Cardiac septum (tissue), 1 donor: ENCODE data around the gene STK10. TPM values are rescaled to one million over a fixed set of nuclear protein-coding genes. Genes with fewer than 3 reads are reported as not detected.
A peak's percentile ranks its signal among the peaks of the same experiment; 100 is the strongest.

Experiments
- DNase-seq: peaks from one replicate; pipeline ENCODE4 v3.0.0-alpha.2; 2020; ENCODE audit warnings: low spot score
- intact Hi-C: fragments of 100-400 bp; cut with DNase I; formaldehyde crosslinking; loops from one replicate; pipeline ENCODE4 v1.14.0; 2022
- total RNA-seq: library from RNA; stranded (reverse); fragmentation: NEBNext Ultra II Directional; extraction: Animal tissue kit (Norgen Biotek cat#: 25700); gene quantifications from one replicate; pipeline ENCODE4 v1.2.1, GENCODE V29; 2021
- donor health status: DM: no; HTN: no; CAD: no.

The STK10 gene
- total RNA-seq, 1 donor from 2014 or later = 12.1 TPM

- intact Hi-C loops = no loop called here
- DNase-seq = no peak
These were observed 5.8 kb upstream of the STK10 start, which contains the start of gene EFCAB9 for GRCh38 chr5:172193872-172194271. TSS of gene EFCAB9 (plus strand) at chr5:172194172. CDS start at chr5:172194173, 1 bp downstream.

- intact Hi-C loops = loop anchor here (2.0 to 10.0 kb wide), 4 partner anchors 95 to 277 kb away; partner anchors contain the start of gene FBXW11
- no peak for DNase-seq
These were observed 1.8 kb upstream of the STK10 start for GRCh38 chr5:172189693-172190296.

DNA sequence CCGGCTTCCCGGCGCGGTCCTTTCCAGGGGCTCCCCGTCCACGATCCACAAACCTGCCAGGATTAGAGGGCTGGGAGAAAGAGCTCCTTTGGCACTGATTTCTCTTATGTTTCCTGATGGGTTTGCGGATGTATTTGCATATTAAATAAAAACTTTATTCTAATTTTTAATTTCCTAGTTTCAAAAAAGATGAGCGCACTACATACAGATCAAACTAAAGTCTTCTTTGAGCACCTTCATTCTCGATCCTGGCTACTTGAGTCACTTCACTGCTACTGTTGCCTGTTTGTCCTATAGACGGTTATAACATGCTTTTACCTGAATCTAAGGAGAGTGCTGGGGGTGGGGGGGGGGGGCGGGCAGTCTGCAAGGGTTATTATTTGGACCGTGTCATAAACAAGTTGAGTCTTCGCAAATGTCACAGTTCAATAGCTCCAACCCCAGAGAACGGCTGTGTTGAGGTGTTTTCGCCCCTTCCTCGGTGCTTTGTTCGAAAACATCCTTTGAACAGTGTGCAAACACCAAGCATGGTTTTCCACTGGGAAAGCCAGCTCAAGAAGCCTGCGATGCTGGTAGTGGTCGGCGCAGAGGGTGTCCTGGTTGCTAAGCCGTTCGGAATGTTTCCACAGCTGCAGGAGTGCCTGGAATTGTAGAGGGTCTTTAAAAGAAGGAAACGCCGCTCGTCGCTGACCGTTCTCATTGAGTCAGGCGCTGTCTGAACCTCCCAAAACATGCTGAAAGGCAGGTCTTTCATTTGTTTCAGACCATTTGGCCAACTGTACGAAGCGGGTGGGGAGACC lies 1.1 kb upstream of the STK10 start:
- peak; percentile 53 for DNase-seq
- intact Hi-C loops = loop anchor here (1.0 to 10.0 kb wide), 5 partner anchors 82 to 277 kb away; partner anchors contain the start of gene FBXW11

- intact Hi-C loops = loop anchor here (1.0 to 10.0 kb wide), 6 partner anchors 76 to 275 kb away; partner anchors contain the start of gene FBXW11
- DNase-seq = peak; percentile 88
These were observed 649 bp downstream of the STK10 start for GRCh38 chr5:172187118-172188032.

DNA sequence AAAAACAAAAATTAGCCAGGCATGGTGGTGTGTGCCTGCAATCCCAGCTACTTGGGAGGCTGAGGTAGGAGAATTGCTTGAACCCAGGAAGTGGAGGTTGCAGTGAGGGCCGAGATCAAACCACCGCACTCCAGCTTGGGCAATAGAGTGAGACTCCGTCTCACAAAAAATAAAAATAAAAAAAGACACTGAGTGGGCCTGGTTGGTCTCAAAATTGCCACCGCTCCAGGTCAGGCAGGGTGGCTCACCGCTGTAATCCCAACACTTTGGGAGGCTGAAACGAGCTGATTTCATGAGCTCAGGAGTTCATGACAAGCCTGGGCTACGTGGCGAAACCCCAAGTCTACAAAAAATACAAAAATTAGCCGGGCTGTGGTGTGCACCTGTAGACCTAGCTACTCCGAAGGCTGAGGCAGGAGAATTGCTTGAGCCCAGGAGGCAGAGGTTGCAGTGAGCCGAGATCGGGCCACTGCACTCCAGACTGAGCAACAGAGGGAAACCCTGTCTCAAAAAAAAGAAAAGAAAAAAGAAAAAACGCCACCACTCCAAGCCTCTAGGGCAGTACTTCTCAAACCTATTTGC lies 1.8 kb downstream of the STK10 start:
- DNase-seq = no peak
- intact Hi-C loops = loop anchor here (5.0 to 10.0 kb wide), 2 partner anchors 259 to 274 kb away; no protein-coding TSS in a partner anchor

DNA sequence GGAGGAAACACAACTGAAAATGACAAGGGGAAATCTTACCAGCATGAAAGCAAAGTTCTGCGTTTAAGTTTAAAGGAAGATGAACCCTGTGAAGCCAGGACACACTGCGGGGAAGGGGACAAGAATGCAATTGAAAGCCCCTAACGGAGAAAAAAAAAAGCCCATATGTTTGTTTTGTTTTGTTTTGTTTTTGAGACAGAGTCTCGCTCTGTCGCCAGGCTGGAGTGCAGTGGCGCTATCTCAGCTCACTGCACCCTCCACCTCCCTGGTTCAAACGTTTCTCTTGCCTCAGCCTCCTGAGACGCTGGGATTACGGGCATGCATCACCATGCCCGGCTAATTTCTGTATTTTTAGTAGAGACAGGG lies 2.9 kb downstream of the STK10 start:
- intact Hi-C loops = loop anchor here (5.0 to 10.0 kb wide), 2 partner anchors 260 to 273 kb away; no protein-coding TSS in a partner anchor
- DNase-seq = peak; percentile 10

GRCh38 chr5:172183881-172184280 lies 4.1 kb downstream of the STK10 start:
- intact Hi-C loops = loop anchor here (10.0 kb wide), 1 partner anchor 261 kb away; no protein-coding TSS in a partner anchor

DNA sequence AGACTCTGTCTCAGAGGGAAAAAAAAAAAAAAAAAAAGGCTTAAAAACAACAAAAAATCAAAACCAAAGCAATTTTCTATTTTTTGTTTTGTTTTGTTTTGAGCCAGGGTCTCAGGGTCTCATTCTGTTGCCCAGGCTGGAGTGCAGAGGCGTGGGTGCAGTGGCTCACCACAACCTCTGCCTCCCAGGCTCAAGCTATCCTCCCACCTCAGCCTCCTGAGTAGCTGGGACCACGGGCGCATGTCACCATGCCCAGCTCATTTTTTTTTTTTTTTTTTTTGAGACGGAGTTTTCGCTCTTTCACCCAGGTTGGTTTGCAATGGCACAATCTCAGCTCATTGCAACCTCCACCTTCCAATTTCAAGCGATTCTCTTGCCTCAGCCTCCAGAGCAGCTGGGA lies 5.7 kb downstream of the STK10 start:
- intact Hi-C loops = loop anchor here (10.0 kb wide), 1 partner anchor 263 kb away; no protein-coding TSS in a partner anchor

More at GRCh38 chr5:172183881-172184280, 4.1 kb downstream of the STK10 start:
- DNase-seq = no peak

DNA sequence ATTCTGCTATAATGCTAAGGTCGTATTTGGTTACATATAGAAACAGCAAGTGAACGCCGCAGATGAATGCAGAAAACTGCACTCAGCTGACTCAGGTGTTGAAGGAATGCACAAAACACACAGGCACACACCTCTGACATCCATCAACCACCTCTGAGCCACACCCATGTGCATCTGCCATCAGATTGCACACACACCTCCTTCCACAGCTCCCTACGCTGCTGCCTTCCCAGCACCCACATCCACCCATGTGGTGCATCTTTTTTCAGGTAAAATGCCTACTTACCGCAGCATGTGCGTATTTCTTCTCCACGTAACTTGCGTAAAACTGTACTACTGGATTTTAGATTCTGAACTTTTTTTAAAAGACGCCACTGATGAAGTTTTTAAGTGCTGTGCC lies 7.1 kb downstream of the STK10 start:
- DNase-seq = no peak
- intact Hi-C loops = loop anchor here (10.0 kb wide), 1 partner anchor 264 kb away; no protein-coding TSS in a partner anchor

More for the DNA sequence above, 5.7 kb downstream of the STK10 start:
- no peak for DNase-seq

DNA sequence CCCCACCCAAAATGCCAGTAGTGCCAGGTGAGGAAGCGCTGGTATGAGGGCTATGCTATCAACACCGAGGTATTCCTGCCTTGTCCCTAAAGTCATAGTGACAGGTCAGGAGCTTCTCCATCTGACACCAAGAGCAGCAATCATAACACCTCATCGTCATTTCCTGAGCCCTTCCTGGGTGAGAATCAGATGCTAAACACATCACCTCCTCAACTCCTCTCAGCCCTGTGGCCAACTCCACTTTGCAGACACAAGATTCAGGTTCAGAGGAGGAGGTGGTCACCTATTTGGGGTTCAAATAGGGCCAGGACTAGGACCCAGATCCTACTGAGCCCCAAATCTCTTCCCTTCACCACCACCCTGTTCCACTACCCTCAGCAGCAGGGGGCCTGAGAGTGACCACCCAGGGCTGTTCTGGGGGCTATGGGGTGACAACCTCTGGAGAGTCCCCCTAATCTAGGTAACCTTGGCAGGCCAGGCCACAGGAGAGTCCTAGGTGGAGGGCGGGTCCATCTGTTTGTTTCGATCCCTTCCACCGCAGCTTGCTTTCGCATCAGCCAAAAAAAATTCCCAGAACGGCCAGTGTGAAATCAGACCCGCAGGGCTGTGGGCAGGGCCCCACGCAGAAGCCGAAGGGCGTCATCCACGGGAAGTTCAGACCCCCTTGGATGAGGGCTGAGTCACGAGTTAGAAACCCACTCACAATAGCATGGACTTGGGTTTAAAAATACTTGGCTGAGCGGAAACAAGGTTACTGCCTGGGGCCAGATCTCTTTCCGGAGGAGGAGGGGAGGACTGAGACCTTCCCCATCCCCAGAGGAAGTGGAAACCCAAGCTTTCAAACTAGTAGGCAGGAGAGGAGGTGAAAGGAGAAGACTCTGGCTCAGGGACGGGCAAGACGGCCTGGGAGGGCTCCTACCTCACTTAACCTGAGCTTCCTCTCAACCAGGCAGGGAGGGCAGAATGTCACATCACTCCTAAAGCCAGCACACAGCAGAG lies 8.7 kb downstream of the STK10 start:
- DNase-seq = peak; percentile 85

DNA sequence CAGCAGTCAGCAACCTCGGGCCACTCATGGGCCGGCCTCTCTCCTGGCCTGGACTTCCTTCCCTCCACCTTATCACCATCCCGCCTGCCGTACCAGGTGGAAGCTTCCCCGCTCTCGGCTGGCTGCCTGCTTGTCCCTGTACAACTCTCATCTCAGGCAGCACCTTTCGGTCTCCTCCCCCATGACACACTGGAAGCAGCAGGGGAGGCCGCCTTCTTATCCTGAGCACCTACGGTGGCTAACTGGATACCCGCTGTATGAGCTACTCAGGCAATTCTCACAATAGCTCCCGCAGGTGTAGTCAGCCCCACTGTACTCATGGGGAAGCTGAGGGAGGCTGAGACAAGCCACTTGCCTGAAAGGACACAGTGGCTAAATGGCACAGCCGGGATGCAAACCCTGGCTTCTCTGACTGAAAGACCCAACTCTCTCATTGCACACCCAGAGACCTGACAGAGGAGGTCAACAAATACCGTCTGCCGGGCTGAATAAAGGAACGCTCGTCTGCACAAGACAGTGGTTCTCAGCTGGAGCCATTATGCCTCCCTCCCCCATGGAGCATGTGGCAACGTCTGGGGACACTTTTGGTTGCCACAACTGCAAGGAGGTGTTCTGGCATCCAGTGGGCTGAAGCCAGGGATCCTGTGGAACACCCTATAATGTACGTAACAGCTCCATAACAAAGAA lies 9.6 kb downstream of the STK10 start:
- intact Hi-C loops = no loop called here
- DNase-seq = no peak

More for the DNA sequence above, 8.7 kb downstream of the STK10 start:
- intact Hi-C loops = no loop called here

GRCh38 chr5:172177176-172177575 lies 10.8 kb downstream of the STK10 start:
- intact Hi-C loops = no loop called here

DNA sequence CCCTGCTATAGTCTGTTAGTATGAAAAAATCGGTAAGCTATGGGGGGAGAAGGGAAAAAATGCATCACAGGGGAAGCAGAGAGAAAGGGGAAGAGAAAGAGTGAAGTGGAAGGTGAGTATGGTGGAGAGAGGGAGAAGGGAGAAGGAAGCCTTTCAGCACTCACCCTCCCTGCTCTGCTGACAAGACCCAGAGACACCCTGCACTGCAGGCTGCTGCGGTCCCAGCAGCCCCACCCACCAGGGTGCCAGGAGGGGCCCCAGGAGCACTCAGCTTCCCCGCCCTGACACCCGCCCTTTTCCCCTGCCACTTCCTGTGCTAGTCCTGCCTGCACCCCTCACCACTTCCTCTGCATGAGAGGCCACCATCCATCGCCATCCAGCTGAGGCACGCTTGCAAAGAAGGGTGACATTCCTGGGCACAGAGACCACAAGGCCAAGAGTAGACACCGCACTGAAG lies 12.7 kb downstream of the STK10 start:
- intact Hi-C loops = no loop called here

More at GRCh38 chr5:172177176-172177575, 10.8 kb downstream of the STK10 start:
- DNase-seq = no peak

GRCh38 chr5:172173564-172174153 lies 14.4 kb downstream of the STK10 start:
- intact Hi-C loops = no loop called here
- peak; percentile 92 for DNase-seq

More for the DNA sequence above, 12.7 kb downstream of the STK10 start:
- peak; percentile 91 for DNase-seq

DNA sequence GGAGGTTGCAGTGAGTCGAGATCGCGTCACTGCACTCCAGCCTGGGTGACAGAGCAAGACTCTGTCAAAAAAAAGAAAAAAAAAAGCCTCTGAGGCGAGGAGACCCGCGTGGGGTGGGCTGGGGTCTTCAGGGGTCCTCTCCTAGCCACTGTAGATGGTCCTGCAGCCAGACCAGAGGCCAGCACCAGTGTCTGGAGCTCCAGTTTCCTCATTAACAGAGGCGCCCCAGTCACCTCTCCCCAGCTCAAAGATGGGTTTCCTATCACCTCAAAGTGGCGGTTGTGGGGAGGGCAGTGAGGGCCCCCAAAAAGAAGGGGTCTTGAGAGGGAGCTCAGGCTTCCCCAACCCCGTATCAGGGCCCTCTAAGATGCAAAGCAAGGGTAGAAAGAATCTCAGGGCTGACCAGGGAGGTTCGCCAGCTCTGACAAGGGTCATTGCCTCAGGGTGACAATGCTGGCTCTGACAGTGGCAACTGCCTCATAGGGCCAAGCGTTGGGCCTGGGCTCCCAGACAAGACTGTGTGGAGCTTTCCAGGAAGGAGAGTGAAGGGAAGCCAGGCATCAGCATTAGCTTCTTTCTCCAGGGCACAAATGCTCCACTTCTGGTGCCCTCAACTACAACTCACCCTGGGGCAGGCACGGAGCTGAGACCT lies 15.0 kb downstream of the STK10 start:
- intact Hi-C loops = no loop called here
- DNase-seq = no peak

DNA sequence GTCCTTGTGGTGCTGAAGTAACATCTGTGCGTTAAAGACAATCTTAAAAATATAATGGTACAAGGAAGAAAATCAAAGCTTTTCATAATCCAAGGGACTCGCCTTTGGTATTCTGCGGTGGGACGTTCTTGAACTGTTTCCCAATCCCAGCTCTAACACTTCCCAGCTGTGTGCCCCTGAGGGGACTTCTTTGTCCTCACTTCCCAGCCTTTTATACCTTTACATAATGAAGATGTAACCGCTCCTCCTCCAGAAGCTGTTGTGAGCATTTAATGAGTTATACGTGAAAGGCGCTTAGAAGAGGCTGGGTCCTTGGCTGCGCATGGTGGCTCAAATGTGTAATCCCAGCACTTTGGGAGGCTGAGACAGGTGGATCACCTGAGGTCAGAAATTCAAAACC lies 16.9 kb downstream of the STK10 start:
- no peak for DNase-seq
- intact Hi-C loops = no loop called here
